ENCODE data around the gene AGA.

GRCh38 chr4:177436456-177436855 lies 5.8 kb downstream of the AGA start:
- TF ChIP-seq CTCF (IDR thresholded peaks at IDR 0.05) (no peak), POLR2A (IDR thresholded peaks at IDR 0.05) (no peak), EP300 (IDR thresholded peaks at IDR 0.05) (no peak)

Measured in ovary (tissue), 3 donors.